Measurements from ENCODE around the gene NADSYN1.
"Not testable (repeated sequence)": the region's sequence is repeated elsewhere in the genome, so short reads cannot be mapped to it uniquely, and the experiment has no call there.

- not testable (repeated sequence) for TF ChIP-seq CTCF (conservative IDR thresholded peaks at IDR 0.05 in 1 of 2, IDR thresholded peaks at IDR 0.05 in 1 of 2; ENCODE audit: low read depth in 1 of 2, low read length in 2 of 2); EZH2 (IDR thresholded peaks at IDR 0.05; ENCODE audit: low read length, missing control alignments)
Measured at GRCh38 chr11:71422318-71422717, 30.7 kb upstream of the NADSYN1 start.

Data from fibroblast of lung (primary cell).